Mammary epithelial cell (primary cell): ENCODE results near the gene CHD1L.
"Not testable (repeated sequence)": the region's sequence is repeated elsewhere in the genome, so short reads cannot be mapped to it uniquely, and the experiment has no call there.

Experiments used
- EZH2 ChIP-seq: IDR thresholded peaks from 2 replicates; pipeline ENCODE4 v1.6.1; 2012; ENCODE audit warnings: low read length, inconsistent platforms, borderline replicate concordance
- TF ChIP-seq, protein P1 (sequence below), 2 donors: IDR thresholded peaks in 1 of 2; conservative IDR thresholded peaks in 1 of 2; 2 replicates each; pipeline ENCODE4 v1.5.1; 2011 to 2012; ENCODE audit warnings: inconsistent platforms in 2 of 2, low read length in 2 of 2, mild to moderate bottlenecking in 2 of 2, control low read depth in 1 of 2, low read depth in 1 of 2; ENCODE audit not compliant: insufficient read depth in 1 of 2; ENCODE audit errors: extremely low read depth in 1 of 2

DNA sequence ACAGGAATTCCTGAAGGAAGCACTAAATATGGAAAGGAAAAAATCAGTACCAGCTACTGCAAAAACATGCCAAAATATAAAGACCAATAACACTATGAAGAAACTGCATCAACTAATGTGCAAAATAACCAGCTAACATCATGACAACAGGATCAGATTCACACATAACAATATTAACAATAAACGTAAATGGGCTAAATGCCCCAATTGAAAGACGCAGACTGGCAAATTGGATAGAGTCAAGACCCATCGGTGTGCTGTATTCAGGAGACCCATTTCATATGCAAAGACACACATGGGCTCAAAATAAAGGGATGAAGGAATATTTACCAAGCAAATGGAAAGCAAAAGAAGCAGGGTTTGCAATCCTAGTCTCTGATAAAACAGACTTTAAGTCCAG, 63.3 kb downstream of the CHD1L start:
- not testable (repeated sequence) for TF ChIP-seq EZH2
- TF ChIP-seq, protein P1, sequence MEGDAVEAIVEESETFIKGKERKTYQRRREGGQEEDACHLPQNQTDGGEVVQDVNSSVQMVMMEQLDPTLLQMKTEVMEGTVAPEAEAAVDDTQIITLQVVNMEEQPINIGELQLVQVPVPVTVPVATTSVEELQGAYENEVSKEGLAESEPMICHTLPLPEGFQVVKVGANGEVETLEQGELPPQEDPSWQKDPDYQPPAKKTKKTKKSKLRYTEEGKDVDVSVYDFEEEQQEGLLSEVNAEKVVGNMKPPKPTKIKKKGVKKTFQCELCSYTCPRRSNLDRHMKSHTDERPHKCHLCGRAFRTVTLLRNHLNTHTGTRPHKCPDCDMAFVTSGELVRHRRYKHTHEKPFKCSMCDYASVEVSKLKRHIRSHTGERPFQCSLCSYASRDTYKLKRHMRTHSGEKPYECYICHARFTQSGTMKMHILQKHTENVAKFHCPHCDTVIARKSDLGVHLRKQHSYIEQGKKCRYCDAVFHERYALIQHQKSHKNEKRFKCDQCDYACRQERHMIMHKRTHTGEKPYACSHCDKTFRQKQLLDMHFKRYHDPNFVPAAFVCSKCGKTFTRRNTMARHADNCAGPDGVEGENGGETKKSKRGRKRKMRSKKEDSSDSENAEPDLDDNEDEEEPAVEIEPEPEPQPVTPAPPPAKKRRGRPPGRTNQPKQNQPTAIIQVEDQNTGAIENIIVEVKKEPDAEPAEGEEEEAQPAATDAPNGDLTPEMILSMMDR (conservative IDR thresholded peaks at IDR 0.05 in 1 of 2, IDR thresholded peaks at IDR 0.05 in 1 of 2; ENCODE audit: extremely low read depth in 1 of 2, insufficient read depth in 1 of 2, low read depth in 1 of 2, low read length in 2 of 2) = not testable (repeated sequence)
